GM18511 (cell line): ENCODE data around the gene ANKRD34A.

Experiments used
- ATAC-seq: cut with Tn5 transposase; IDR thresholded peaks from one replicate; pipeline ENCODE4 v1.9.1; 2021; ENCODE audit warnings: mild to moderate bottlenecking, moderate library complexity; ENCODE audit not compliant: unreplicated experiment

ANKRD34A gene

GRCh38 chr1:145912128-145912641 is 52.2 kb downstream of the ANKRD34A start:
- ATAC-seq = no peak
